Measurements from ENCODE around the gene ARL16. TPM values are rescaled to one million over a fixed set of nuclear protein-coding genes. Genes with fewer than 3 reads are reported as not detected.

Gene ARL16
- total and polyA plus RNA-seq, 2 donors = 19.7 to 47.0 TPM

GRCh38 chr17:81644976-81645952 is 38.3 kb downstream of the ARL16 start:
- Histone ChIP-seq H3K36me3 (ENCODE audit: insufficient read depth) (no peaks in the 10 kb centered on the region), H3K4me1 (ENCODE audit: insufficient read depth) (no peaks in the 10 kb centered on the region), H3K27ac (ENCODE audit: low read depth) (no peak overlapping the region), H3K4me3 (ENCODE audit: low read depth, low read length) (no peak overlapping the region)
- no peak for DNase-seq (ENCODE audit: extremely low spot score)
- WGBS = 86% methylated on average over 29 of the region's 29 CpGs

- no peaks in the 10 kb centered on the region for H3K4me1 ChIP-seq (ENCODE audit: insufficient read depth)
- 90% methylated on average over 15 of the region's 15 CpGs for WGBS
- DNase-seq (ENCODE audit: extremely low spot score) = no peak
- H3K36me3 ChIP-seq (ENCODE audit: insufficient read depth) = no peaks in the 10 kb centered on the region
- no peak overlapping the region for H3K27ac ChIP-seq (ENCODE audit: low read depth)
- H3K4me3 ChIP-seq (ENCODE audit: low read depth, low read length) = no peak overlapping the region
Observed at GRCh38 chr17:81644496-81644895, 39.1 kb downstream of the ARL16 start.

GRCh38 chr17:81641825-81642489 is 41.6 kb downstream of the ARL16 start:
- 88% methylated on average over 17 of the region's 17 CpGs for WGBS
- DNase-seq (ENCODE audit: extremely low spot score) = no peak
- no peaks in the 10 kb centered on the region for H3K4me1 ChIP-seq (ENCODE audit: insufficient read depth)

GRCh38 chr17:81640011-81640410 is 43.6 kb downstream of the ARL16 start:
- no peaks in the 10 kb centered on the region for H3K36me3 ChIP-seq (ENCODE audit: insufficient read depth)
- DNase-seq (ENCODE audit: extremely low spot score) = no peak
- H3K27ac ChIP-seq (ENCODE audit: low read depth) = no peak overlapping the region
- 92% methylated on average over 9 of the region's 9 CpGs for WGBS
- no peaks in the 10 kb centered on the region for H3K4me1 ChIP-seq (ENCODE audit: insufficient read depth)
- H3K4me3 ChIP-seq (ENCODE audit: low read depth, low read length) = no peak overlapping the region

More at GRCh38 chr17:81641825-81642489, 41.6 kb downstream of the ARL16 start:
- Histone ChIP-seq H3K36me3 (ENCODE audit: insufficient read depth) (no peaks in the 10 kb centered on the region), H3K4me3 (ENCODE audit: low read depth, low read length) (no peak overlapping the region), H3K27ac (ENCODE audit: low read depth) (no peak overlapping the region)

- 71% methylated on average over 4 of the region's 4 CpGs for WGBS
- Histone ChIP-seq H3K27ac (ENCODE audit: low read depth) (no peak overlapping the region), H3K4me3 (ENCODE audit: low read depth, low read length) (no peak overlapping the region), H3K36me3 (ENCODE audit: insufficient read depth) (no peaks in the 10 kb centered on the region), H3K4me1 (ENCODE audit: insufficient read depth) (no peaks in the 10 kb centered on the region)
- DNase-seq (ENCODE audit: extremely low spot score) = no peak
Observed at GRCh38 chr17:81638683-81639082, 44.9 kb downstream of the ARL16 start.

GRCh38 chr17:81636505-81637288 is 46.9 kb downstream of the ARL16 start, which contains the start of the genes NPLOC4 and TSPAN10:
Gene NPLOC4 (minus strand): TSS chr17:81637112. CDS start chr17:81636930, 182 bp downstream.
Gene TSPAN10 (plus strand): TSS chr17:81637196. CDS start chr17:81642413, 5,217 bp downstream.
- Histone ChIP-seq H3K4me1 (ENCODE audit: insufficient read depth) (no peaks in the 10 kb centered on the region), H3K36me3 (ENCODE audit: insufficient read depth) (no peaks in the 10 kb centered on the region), H3K27ac (ENCODE audit: low read depth) (peak within 1 kb of the TSS; percentile 76), H3K4me3 (ENCODE audit: low read depth, low read length) (peak within 1 kb of the TSS; percentile 87)
- peak; percentile 60 for DNase-seq (ENCODE audit: extremely low spot score)
- under 1% methylated on average over 77 of the region's 77 CpGs for WGBS

GRCh38 chr17:81635973-81636504 is 47.6 kb downstream of the ARL16 start:
- H3K27ac ChIP-seq (ENCODE audit: low read depth) = peak overlapping the region; percentile 76
- whole genome bisulfite sequencing = 36% methylated on average over 18 of the region's 18 CpGs
- DNase-seq (ENCODE audit: extremely low spot score) = no peak
- H3K36me3 ChIP-seq (ENCODE audit: insufficient read depth) = no peaks in the 10 kb centered on the region
- H3K4me1 ChIP-seq (ENCODE audit: insufficient read depth) = no peaks in the 10 kb centered on the region
- H3K4me3 ChIP-seq (ENCODE audit: low read depth, low read length) = peak overlapping the region; percentile 87

- no peak overlapping the region for H3K27ac ChIP-seq (ENCODE audit: low read depth)
- WGBS = 89% methylated on average over 5 of the region's 5 CpGs
- H3K36me3 ChIP-seq (ENCODE audit: insufficient read depth) = no peaks in the 10 kb centered on the region
- DNase-seq (ENCODE audit: extremely low spot score) = no peak
- H3K4me3 ChIP-seq (ENCODE audit: low read depth, low read length) = no peak overlapping the region
- H3K4me1 ChIP-seq (ENCODE audit: insufficient read depth) = no peaks in the 10 kb centered on the region
Observed at GRCh38 chr17:81635431-81635830, 48.2 kb downstream of the ARL16 start.

GRCh38 chr17:81631482-81631881 is 52.1 kb downstream of the ARL16 start:
- peaks cover 7% of the 10 kb centered on the region for H3K36me3 ChIP-seq (ENCODE audit: insufficient read depth)
- WGBS = 73% methylated on average over 7 of the region's 7 CpGs
- DNase-seq (ENCODE audit: extremely low spot score) = no peak
- H3K4me3 ChIP-seq (ENCODE audit: low read depth, low read length) = no peak overlapping the region
- no peaks in the 10 kb centered on the region for H3K4me1 ChIP-seq (ENCODE audit: insufficient read depth)
- H3K27ac ChIP-seq (ENCODE audit: low read depth) = no peak overlapping the region

Small RNA genes within 50 kb of the gene (small RNA-seq; reads per million reads assigned to genes)
- gene MIR6786 = not detected

Other genes starting within 250 kb of the ARL16 start
- gene ACTG1, start 171.0 kb downstream of the ARL16 start, total RNA-seq = 2,267 TPM
- gene ACTG1, start 171.0 kb downstream of the ARL16 start, polyA plus RNA-seq = 2,840 TPM
- 0.69 TPM for gene FSCN2, start 155.4 kb downstream of the ARL16 start, total RNA-seq
- 0.43 TPM for gene FSCN2, start 155.4 kb downstream of the ARL16 start, polyA plus RNA-seq
- 14.0 TPM for gene FAAP100, start 131.4 kb downstream of the ARL16 start, total RNA-seq
- gene FAAP100, start 131.4 kb downstream of the ARL16 start, polyA plus RNA-seq = 21.0 TPM
- gene NPLOC4, start 46.7 kb downstream of the ARL16 start, total RNA-seq = 36.5 TPM
- gene NPLOC4, start 46.7 kb downstream of the ARL16 start, polyA plus RNA-seq = 45.3 TPM
- gene TSPAN10, start 46.6 kb downstream of the ARL16 start, total RNA-seq = 1.2 TPM
- gene TSPAN10, start 46.6 kb downstream of the ARL16 start, polyA plus RNA-seq = 0.65 TPM
- not detected for gene PDE6G, start 27.3 kb downstream of the ARL16 start, total RNA-seq
- gene PDE6G, start 27.3 kb downstream of the ARL16 start, polyA plus RNA-seq = 1.2 TPM
- gene OXLD1, start 17.2 kb downstream of the ARL16 start, total RNA-seq = 7.5 TPM
- gene OXLD1, start 17.2 kb downstream of the ARL16 start, polyA plus RNA-seq = 47.9 TPM
- 4.3 TPM for gene CCDC137, start 17.1 kb downstream of the ARL16 start, total RNA-seq
- gene CCDC137, start 17.1 kb downstream of the ARL16 start, polyA plus RNA-seq = 15.9 TPM
- 36.1 TPM for gene HGS, start 214 bp upstream of the ARL16 start, total RNA-seq
- 92.7 TPM for gene HGS, start 214 bp upstream of the ARL16 start, polyA plus RNA-seq
- gene MRPL12, start 19.6 kb upstream of the ARL16 start, total RNA-seq = 3.3 TPM
- 81.3 TPM for gene MRPL12, start 19.6 kb upstream of the ARL16 start, polyA plus RNA-seq
- gene SLC25A10, start 28.5 kb upstream of the ARL16 start, total RNA-seq = 5.7 TPM
- 12.6 TPM for gene SLC25A10, start 28.5 kb upstream of the ARL16 start, polyA plus RNA-seq
- not detected for gene GCGR, start 120.4 kb upstream of the ARL16 start, total RNA-seq
- gene GCGR, start 120.4 kb upstream of the ARL16 start, polyA plus RNA-seq = 0.16 TPM
- 43.8 TPM for gene MCRIP1, start 149.5 kb upstream of the ARL16 start, total RNA-seq
- gene MCRIP1, start 149.5 kb upstream of the ARL16 start, polyA plus RNA-seq = 190 TPM
- not detected for gene PPP1R27, start 151.3 kb upstream of the ARL16 start, total RNA-seq
- not detected for gene PPP1R27, start 151.3 kb upstream of the ARL16 start, polyA plus RNA-seq
- 262 TPM for gene P4HB, start 176.7 kb upstream of the ARL16 start, total RNA-seq
- gene P4HB, start 176.7 kb upstream of the ARL16 start, polyA plus RNA-seq = 367 TPM
- gene ARHGDIA, start 187.5 kb upstream of the ARL16 start, total RNA-seq = 31.0 TPM
- gene ARHGDIA, start 187.5 kb upstream of the ARL16 start, polyA plus RNA-seq = 277 TPM
- 51.3 TPM for gene ALYREF, start 207.8 kb upstream of the ARL16 start, total RNA-seq
- gene ALYREF, start 207.8 kb upstream of the ARL16 start, polyA plus RNA-seq = 47.6 TPM
- 51.6 TPM for gene ANAPC11, start 207.9 kb upstream of the ARL16 start, total RNA-seq
- 245 TPM for gene ANAPC11, start 207.9 kb upstream of the ARL16 start, polyA plus RNA-seq
- 0.69 TPM for gene NPB, start 218.4 kb upstream of the ARL16 start, total RNA-seq
- gene NPB, start 218.4 kb upstream of the ARL16 start, polyA plus RNA-seq = 0.85 TPM
- 9.8 TPM for gene PCYT2, start 227.6 kb upstream of the ARL16 start, total RNA-seq
- 36.0 TPM for gene PCYT2, start 227.6 kb upstream of the ARL16 start, polyA plus RNA-seq
- gene SIRT7, start 234.4 kb upstream of the ARL16 start, total RNA-seq = 3.9 TPM
- gene SIRT7, start 234.4 kb upstream of the ARL16 start, polyA plus RNA-seq = 22.7 TPM
- gene MAFG, start 243.9 kb upstream of the ARL16 start, total RNA-seq = 7.6 TPM
- 31.3 TPM for gene MAFG, start 243.9 kb upstream of the ARL16 start, polyA plus RNA-seq

All from urinary bladder (tissue), 4 donors.